Subcutaneous abdominal adipose tissue (tissue), 5 donors: Measurements from ENCODE around the gene KRT6B.
"Not testable (repeated sequence)": the region's sequence is repeated elsewhere in the genome, so short reads cannot be mapped to it uniquely, and the experiment has no call there.

Experiments
- H3K27ac ChIP-seq: one replicate; pipeline ENCODE4 v1.7.0; 2013; ENCODE audit warnings: low read depth, mild to moderate bottlenecking, inconsistent platforms, low read length, moderate library complexity
- H3K27me3 ChIP-seq, 5 donors: one replicate each; pipeline ENCODE4 v1.7.0; 2013; ENCODE audit warnings: low read length in 5 of 5, inconsistent platforms in 1 of 5; ENCODE audit not compliant: control insufficient read depth in 5 of 5, insufficient read depth in 4 of 5
- H3K36me3 ChIP-seq, 5 donors: one replicate each; pipeline ENCODE4 v1.7.0; 2013; ENCODE audit warnings: low read length in 5 of 5; ENCODE audit not compliant: control insufficient read depth in 5 of 5, insufficient read depth in 5 of 5
- H3K4me1 ChIP-seq, 5 donors: one replicate each; pipeline ENCODE4 v1.7.0; 2013; ENCODE audit warnings: low read length in 5 of 5, mild to moderate bottlenecking in 3 of 5, moderate library complexity in 1 of 5; ENCODE audit not compliant: control insufficient read depth in 5 of 5, insufficient read depth in 5 of 5
- H3K4me3 ChIP-seq, 5 donors: one replicate each; pipeline ENCODE4 v1.7.0; 2013; ENCODE audit warnings: low read length in 5 of 5, low read depth in 1 of 5
- H3K9ac ChIP-seq, 5 donors: one replicate each; pipeline ENCODE4 v1.7.0; 2013; ENCODE audit warnings: low read length in 5 of 5, mild to moderate bottlenecking in 4 of 5, moderate library complexity in 3 of 5
- H3K9me3 ChIP-seq, 5 donors: one replicate each; pipeline ENCODE4 v1.7.0; 2013; ENCODE audit warnings: low read length in 5 of 5; ENCODE audit not compliant: control insufficient read depth in 5 of 5
- donor health status: healthy.
- donor health status: healthy.
- donor health status: healthy.
- donor health status: healthy.
- donor health status: healthy.

Gene KRT6B

GRCh38 chr12:52474212-52474611, 22.3 kb upstream of the KRT6B start:
- Histone ChIP-seq H3K27me3 (no peaks in the 10 kb centered on the region), H3K9me3 (peaks cover 0 to 3% (median 0%) of the 10 kb centered on the region in 5 donors), H3K4me3 (no peak overlapping the region), H3K4me1 (no peaks in the 10 kb centered on the region), H3K27ac (no peak overlapping the region), H3K9ac (no peak overlapping the region), H3K36me3 (no peaks in the 10 kb centered on the region)

GRCh38 chr12:52473768-52474167, 21.8 kb upstream of the KRT6B start, which contains the start of gene KRT6C:
KRT6C (minus strand) TSS chr12:52473805; CDS start chr12:52473737, 68 bp downstream.
- no peaks in the 10 kb centered on the region for H3K36me3 ChIP-seq
- H3K9me3 ChIP-seq = peaks cover 0 to 3% (median 0%) of the 10 kb centered on the region in 5 donors
- no peak within 1 kb of the TSS for H3K27ac ChIP-seq
- H3K4me1 ChIP-seq = no peaks in the 10 kb centered on the region
- no peak within 1 kb of the TSS for H3K4me3 ChIP-seq
- H3K9ac ChIP-seq = no peak within 1 kb of the TSS
- H3K27me3 ChIP-seq = no peaks in the 10 kb centered on the region

- no peak overlapping the region for H3K27ac ChIP-seq
- H3K4me3 ChIP-seq = no peak overlapping the region
- H3K36me3 ChIP-seq = no peaks in the 10 kb centered on the region
- no peaks in the 10 kb centered on the region for H3K4me1 ChIP-seq
- no peaks in the 10 kb centered on the region for H3K27me3 ChIP-seq
- H3K9ac ChIP-seq = no peak overlapping the region
- no peaks in the 10 kb centered on the region for H3K9me3 ChIP-seq
These were observed 17.9 kb upstream of the KRT6B start for GRCh38 chr12:52469853-52470252.

GRCh38 chr12:52464897-52465296, 13.0 kb upstream of the KRT6B start:
- Histone ChIP-seq H3K9ac (no peak overlapping the region), H3K27ac (no peak overlapping the region), H3K9me3 (no peaks in the 10 kb centered on the region), H3K4me3 (no peak overlapping the region), H3K4me1 (no peaks in the 10 kb centered on the region), H3K27me3 (no peaks in the 10 kb centered on the region), H3K36me3 (no peaks in the 10 kb centered on the region)

- no peak overlapping the region for H3K27ac ChIP-seq
These were observed 9.7 kb upstream of the KRT6B start for GRCh38 chr12:52461693-52462092.

GRCh38 chr12:52458861-52459260, 6.9 kb upstream of the KRT6B start:
- H3K36me3 ChIP-seq = no peaks in the 10 kb centered on the region
- no peaks in the 10 kb centered on the region for H3K9me3 ChIP-seq
- H3K4me1 ChIP-seq = no peaks in the 10 kb centered on the region
- no peak overlapping the region for H3K9ac ChIP-seq
- no peaks in the 10 kb centered on the region for H3K27me3 ChIP-seq
- no peak overlapping the region for H3K4me3 ChIP-seq
- H3K27ac ChIP-seq = no peak overlapping the region

More at GRCh38 chr12:52461693-52462092, 9.7 kb upstream of the KRT6B start:
- Histone ChIP-seq H3K9me3 (no peaks in the 10 kb centered on the region), H3K4me1 (no peaks in the 10 kb centered on the region), H3K36me3 (no peaks in the 10 kb centered on the region), H3K27me3 (no peaks in the 10 kb centered on the region), H3K4me3 (no peak overlapping the region), H3K9ac (no peak overlapping the region)

- Histone ChIP-seq H3K4me1 (no peaks in the 10 kb centered on the region), H3K9ac (no peak overlapping the region), H3K9me3 (no peaks in the 10 kb centered on the region), H3K4me3 (no peak overlapping the region), H3K27ac (no peak overlapping the region), H3K36me3 (no peaks in the 10 kb centered on the region), H3K27me3 (no peaks in the 10 kb centered on the region)
These were observed 3.9 kb upstream of the KRT6B start for GRCh38 chr12:52455821-52456220.

- Histone ChIP-seq H3K36me3 (no peaks in the 10 kb centered on the region), H3K27ac (no peak overlapping the region), H3K9me3 (no peaks in the 10 kb centered on the region), H3K27me3 (no peaks in the 10 kb centered on the region), H3K4me1 (no peaks in the 10 kb centered on the region), H3K9ac (no peak overlapping the region), H3K4me3 (no peak overlapping the region)
These were observed 2.7 kb upstream of the KRT6B start for GRCh38 chr12:52454411-52455201.

- Histone ChIP-seq H3K4me1 (peaks cover 0 to 3% (median 0%) of the 10 kb centered on the region in 5 donors), H3K27me3 (no peaks in the 10 kb centered on the region), H3K4me3 (no peak overlapping the region), H3K9me3 (no peaks in the 10 kb centered on the region), H3K9ac (no peak overlapping the region), H3K36me3 (no peaks in the 10 kb centered on the region), H3K27ac (no peak overlapping the region)
These were observed 3.7 kb downstream of the KRT6B start for GRCh38 chr12:52448228-52448627.

GRCh38 chr12:52447196-52447595, 4.8 kb downstream of the KRT6B start:
- H3K27me3 ChIP-seq, H3K36me3 ChIP-seq: not testable (repeated sequence)

More at GRCh38 chr12:52447196-52447595, 4.8 kb downstream of the KRT6B start:
- H3K9ac ChIP-seq, H3K9me3 ChIP-seq, H3K4me3 ChIP-seq, H3K27ac ChIP-seq: not testable (repeated sequence)
- H3K4me1 ChIP-seq = peaks cover 0 to 12% (median 9%) of the 10 kb centered on the region in 5 donors
